Effector CD4-positive, alpha-beta T cell (primary cell): ENCODE measurements around the gene C5AR1.

Experiments
- DNase-seq: peaks from one replicate; pipeline ENCODE4 v3.0.0-alpha.2; 2020

C5AR1 gene

DNA sequence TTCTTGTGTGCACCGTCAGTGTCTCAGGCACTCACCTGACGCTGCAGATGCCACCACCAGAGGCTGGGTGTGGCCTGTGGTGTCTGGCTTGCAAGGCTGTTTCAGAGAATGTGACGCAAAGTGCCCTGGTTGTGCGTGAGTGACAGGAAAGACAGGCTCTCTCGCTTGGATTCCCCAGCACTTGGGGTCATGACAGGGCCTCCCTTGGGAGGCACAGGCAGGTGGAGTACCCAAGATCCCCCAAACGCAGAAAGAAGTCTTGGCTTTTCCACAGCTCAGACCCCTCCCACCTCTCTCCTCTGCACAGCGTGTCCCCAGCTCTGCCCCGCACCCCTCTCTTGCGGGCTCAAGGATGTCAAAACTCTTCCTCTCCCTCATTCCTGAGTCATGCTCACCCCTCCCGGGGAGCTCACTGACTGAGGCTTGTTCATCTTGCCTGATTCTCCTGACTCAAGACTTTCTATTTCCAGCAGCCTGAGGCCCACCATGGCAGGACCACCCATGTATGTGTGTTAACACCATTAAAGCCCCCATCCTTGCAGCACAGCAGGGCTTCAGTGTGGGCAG lies 60.5 kb downstream of the C5AR1 start:
- DNase-seq: no peak

DNA sequence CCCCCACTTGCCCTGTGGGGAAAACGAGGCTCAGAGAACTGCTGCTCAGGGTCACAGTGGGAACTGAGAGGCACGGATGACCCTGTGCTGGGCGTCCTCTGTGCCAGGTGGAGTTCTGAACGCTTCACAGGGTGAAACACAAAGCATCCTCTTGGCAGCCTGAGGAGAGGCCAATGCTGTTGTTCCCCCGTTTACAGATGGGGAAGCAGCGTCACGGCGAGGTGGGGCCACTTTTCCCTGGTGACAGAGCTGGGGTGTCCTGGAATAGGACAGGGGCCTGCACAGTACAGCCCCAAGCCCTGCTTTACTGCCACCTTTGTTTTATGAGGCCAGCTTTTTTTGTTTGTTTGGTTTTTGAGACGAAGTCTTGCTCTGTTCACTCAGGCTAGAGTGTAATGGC lies 61.6 kb downstream of the C5AR1 start:
- DNase-seq: no peak
